HepG2 (cell line): ENCODE results near the gene RHBDF2. TPM values are rescaled to one million over a fixed set of nuclear protein-coding genes. Genes with fewer than 3 reads are reported as not detected.

Source experiments
- ATAC-seq: fragments of 200-7000 bp; cut with Tn5 transposase; 3 replicates; pipeline ENCODE4 v1.9.1; 2020; ENCODE audit warnings: mild to moderate bottlenecking, moderate library complexity
- BruUV-seq: library from RNA; stranded (reverse); fragments of 400-500 nt; replicated peaks from 2 replicates; lab custom pipeline; 2021; lab: Mats Ljungman, UMichigan
- CTCF ChIA-PET: fragments of 300-600 bp; formaldehyde crosslinking; extraction: SDS; loops from one replicate; lab custom pipeline; 2021; ENCODE audit warnings: low total read pairs, inconsistent platforms, low intra/inter-chr PET ratio; lab: Yijun Ruan, JAX
- POLR2A ChIA-PET: fragments of 350-600 bp; sonication (Branson Sonifier 250); formaldehyde crosslinking; loops from one replicate; lab custom pipeline; 2020; ENCODE audit warnings: antibody characterized with exemption, inconsistent platforms; lab: Yijun Ruan, JAX
- DNase-seq: peaks from one replicate; pipeline ENCODE4 v3.0.0-alpha.2; 2015; ENCODE audit warnings: low spot score
- FAIRE-seq: peaks from 3 replicates; lab custom pipeline; 2011; peaks lifted over from hg19 to GRCh38; lab: Jason Lieb, UNC
- H2AFZ ChIP-seq: one replicate; pipeline ENCODE4 v1.6.1; 2011; ENCODE audit warnings: low read length, inconsistent platforms
- H3K27ac ChIP-seq: fragments of 300-600 bp; 3 replicates; pipeline ENCODE4 v1.8.0; 2011; ENCODE audit warnings: mixed run types, mild to moderate bottlenecking, mixed read lengths, low read length, inconsistent platforms; ENCODE audit not compliant: insufficient read depth; ENCODE audit errors: extremely low read length
- H3K27me3 ChIP-seq, 2 experiments: fragments of 200-600 bp in 1 of 2; 2 replicates in 1 of 2; 3 replicates in 1 of 2; pipeline versions ENCODE4 v1.6.0 to v1.8.0; 2011; ENCODE audit warnings: low read length in 2 of 2, mild to moderate bottlenecking in 2 of 2, moderate library complexity in 2 of 2, inconsistent platforms in 1 of 2; ENCODE audit not compliant: insufficient read depth in 2 of 2, control insufficient read depth in 1 of 2
- H3K36me3 ChIP-seq, 2 experiments: fragments of 200-600 bp in 1 of 2; replicated peaks in 1 of 2; 2 replicates in 1 of 2; 3 replicates in 1 of 2; pipeline versions ENCODE4 v1.5.1 to v1.8.0; 2011; ENCODE audit warnings: low read length in 2 of 2, inconsistent platforms in 1 of 2; ENCODE audit not compliant: insufficient read depth in 2 of 2, control insufficient read depth in 1 of 2
- H3K4me1 ChIP-seq: 2 replicates; pipeline ENCODE4 v1.5.1; 2012; ENCODE audit warnings: low read length, inconsistent platforms; ENCODE audit not compliant: insufficient read depth
- H3K4me2 ChIP-seq: 2 replicates; pipeline ENCODE4 v1.6.0; 2011; ENCODE audit warnings: low read depth, low read length, inconsistent platforms
- H3K4me3 ChIP-seq, 3 experiments: fragments of 200-600 bp in 1 of 3; sonication (generic), shearing (Covaris generic) in 1 of 3; replicated peaks in 1 of 3; 2 replicates each; pipeline ENCODE4 v1.5.1; 2011 to 2016; ENCODE audit warnings: low read length in 3 of 3, inconsistent platforms in 2 of 3, low read depth in 2 of 3, mild to moderate bottlenecking in 2 of 3, control low read depth in 1 of 3, mixed read lengths in 1 of 3; ENCODE audit not compliant: insufficient read depth in 1 of 3
- H3K79me2 ChIP-seq: one replicate; pipeline ENCODE4 v1.6.1; 2011; ENCODE audit warnings: low read length, inconsistent platforms; ENCODE audit not compliant: insufficient read depth
- H3K9ac ChIP-seq: 2 replicates; pipeline ENCODE4 v1.6.0; 2011; ENCODE audit warnings: mild to moderate bottlenecking, low read depth, low read length, inconsistent platforms; ENCODE audit not compliant: insufficient read depth
- H3K9me3 ChIP-seq: 2 replicates; pipeline ENCODE4 v1.5.1; 2012; ENCODE audit warnings: mild to moderate bottlenecking, low read length
- H4K20me1 ChIP-seq: 2 replicates; pipeline ENCODE4 v1.6.0; 2011; ENCODE audit warnings: inconsistent platforms, mild to moderate bottlenecking, low read length, moderate library complexity; ENCODE audit not compliant: insufficient read depth
- ARNTL ChIP-seq: sonication (generic); formaldehyde crosslinking; IDR thresholded peaks from 2 replicates; pipeline ENCODE4 v1.4.0; 2020; ENCODE audit warnings: mild to moderate bottlenecking, missing genetic modification reagents
- CTCF ChIP-seq: sonication (generic); formaldehyde crosslinking; IDR thresholded peaks from 2 replicates; pipeline ENCODE4 v1.5.0; 2020; ENCODE audit warnings: mild to moderate bottlenecking, missing genetic modification reagents, moderate library complexity
- E2F1 ChIP-seq: sonication (generic); formaldehyde crosslinking; IDR thresholded peaks from 2 replicates; pipeline ENCODE4 v1.5.0; 2020; ENCODE audit warnings: missing genetic modification reagents
- FOXA1 ChIP-seq, 2 experiments: fragments of 450-650 bp in 1 of 2; sonication (generic) in 1 of 2; formaldehyde crosslinking in 1 of 2; IDR thresholded peaks; 2 replicates each; pipeline versions ENCODE4 v1.4.0 to v1.6.1; 2016 to 2020; ENCODE audit warnings: missing genetic modification reagents in 1 of 2
- IKZF1 ChIP-seq: fragments of 450-650 bp; IDR thresholded peaks from 2 replicates; pipeline ENCODE4 v1.7.1; 2016
- MZF1 ChIP-seq: sonication (generic); formaldehyde crosslinking; IDR thresholded peaks from 2 replicates; pipeline ENCODE4 v1.8.1; 2023; ENCODE audit warnings: mild to moderate bottlenecking, missing genetic modification reagents, borderline replicate concordance
- NFYB ChIP-seq: sonication (generic); formaldehyde crosslinking; IDR thresholded peaks from 2 replicates; pipeline ENCODE4 v1.4.0; 2020; ENCODE audit warnings: missing genetic modification reagents
- ZBTB20 ChIP-seq: sonication (generic); formaldehyde crosslinking; IDR thresholded peaks from 2 replicates; pipeline ENCODE4 v1.8.1; 2023; ENCODE audit warnings: missing genetic modification reagents, low read depth, mild to moderate bottlenecking, borderline replicate concordance
- ZNF792 ChIP-seq: IDR thresholded peaks from 2 replicates; pipeline ENCODE4 v1.6.1; 2016
- WGBS: methylation state at CpG from one replicate; pipeline ENCODE4 v1.1.6; 2017; ENCODE audit warnings: low lambda C conversion rate; 5-methylcytosine and 5-hydroxymethylcytosine counted together
- in situ Hi-C: cut with HindIII; loops from 2 replicates; pipeline ENCODE4 v1.10.0; 2017; ENCODE audit warnings: low pct_unique_long_range_greater_than_20kb; ENCODE audit not compliant: extremely low pct_ligation_motif_present
- intact Hi-C: fragments of 100-400 bp; cut with micrococcal nuclease; formaldehyde crosslinking; loops from one replicate; pipeline ENCODE4 v1.10.0; 2022; ENCODE audit not compliant: unreplicated experiment
- polyA plus RNA-seq, 8 experiments: library from polyadenylated mRNA; depleted of rRNA in 3 of 8; stranded (reverse) in 7 of 8; unstranded in 1 of 8; fragments of >200 nt; fragmentation: Illumina TruSeq in 4 of 8; extraction: Trizol in 4 of 8; gene quantifications; 2 replicates each; pipeline versions ENCODE4 v1.2.1 to v1.2.3, GENCODE V29; 2011 to 2016; ENCODE audit warnings: low read depth in 4 of 8, missing spikeins in 1 of 8, mixed read lengths in 1 of 8; ENCODE audit not compliant: insufficient read depth in 1 of 8
- total RNA-seq, 5 experiments: library from RNA; depleted of rRNA; stranded (reverse); fragments of >200 nt; fragmentation: Illumina TruSeq; extraction: Trizol; gene quantifications; 2 replicates each; pipeline ENCODE4 v1.2.3, GENCODE V29; 2016; ENCODE audit warnings: low read depth in 1 of 5
- TF ChIP-seq, protein P1 (sequence below): sonication (generic); formaldehyde crosslinking; IDR thresholded peaks from 2 replicates; pipeline ENCODE4 v1.9.0; 2021; ENCODE audit warnings: missing genetic modification reagents, mild to moderate bottlenecking, borderline replicate concordance
- TF ChIP-seq, protein P2 (sequence below): sonication (generic); formaldehyde crosslinking; IDR thresholded peaks from 2 replicates; pipeline ENCODE4 v1.4.0; 2020; ENCODE audit warnings: missing genetic modification reagents
- TF ChIP-seq, protein P3 (sequence below): sonication (generic); formaldehyde crosslinking; IDR thresholded peaks from 2 replicates; pipeline ENCODE4 v1.5.1; 2020; ENCODE audit warnings: missing genetic modification reagents, mild to moderate bottlenecking, borderline replicate concordance

RHBDF2 gene
- total and polyA plus RNA-seq, 2 of the 13 experiments (the other 11 are each of a cell fraction or from before 2014, with no cell fraction given) = 7.8 to 24.2 TPM

DNA sequence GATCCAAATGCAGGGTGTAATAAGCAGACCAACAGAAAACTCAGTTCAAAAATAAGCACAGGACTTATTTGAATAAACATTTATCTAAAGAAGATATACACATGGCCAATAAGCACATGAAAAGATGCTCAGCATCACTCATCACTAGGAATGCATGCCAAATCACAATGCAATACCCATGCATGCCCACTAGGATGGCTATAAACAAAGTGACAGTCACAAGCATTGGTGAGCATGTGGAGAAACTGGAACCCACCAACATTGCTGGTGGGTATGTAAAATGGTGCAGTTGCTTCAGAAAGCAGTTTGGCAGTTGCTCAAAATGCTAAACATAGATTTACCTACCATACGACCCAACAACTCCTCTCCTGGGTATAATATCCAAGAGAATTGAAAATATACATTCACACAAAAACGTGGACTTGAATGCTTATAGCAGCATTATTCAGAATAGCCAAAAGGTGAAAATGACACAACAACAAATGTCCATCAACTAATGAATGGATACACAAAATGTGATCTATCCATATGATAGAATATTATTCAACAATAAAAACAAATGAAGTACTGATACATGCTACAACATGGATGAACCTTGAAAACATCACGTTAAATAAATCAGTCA, 68.4 kb downstream of the RHBDF2 start (continued):
- 0 out of 2 replicates have a peak, but pooled peaks have one; percentile 15 for TF ChIP-seq CTCF

DNA sequence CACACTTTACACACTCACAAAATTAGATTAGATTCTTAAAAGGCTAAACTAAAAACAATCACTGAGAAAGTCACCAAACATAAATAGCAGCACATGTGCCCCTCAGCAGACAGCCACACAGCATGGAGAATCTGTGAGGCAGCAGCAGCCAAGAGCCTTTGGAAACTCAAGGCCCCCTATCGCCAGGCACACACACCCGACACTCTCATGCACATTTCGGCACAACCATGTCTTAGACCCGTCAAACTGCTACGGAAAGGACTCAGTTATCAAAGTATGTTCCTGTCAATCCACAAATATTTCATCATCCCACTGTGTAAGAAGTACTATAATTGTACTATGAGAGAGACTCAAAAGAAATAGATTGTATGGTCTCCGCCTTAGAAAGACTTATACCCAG, 69.2 kb downstream of the RHBDF2 start:
- no TSS peak for BruUV-seq
- DNase-seq (no peak), FAIRE-seq (no peak), ATAC-seq (no peak)
- POLR2A ChIA-PET = no interaction called here
- no peaks in the 10 kb centered on the region for H3K27me3 ChIP-seq
- H4K20me1 ChIP-seq = peaks cover 36% of the 10 kb centered on the region
- in situ Hi-C loops = no loop called here
- no peak overlapping the region for H2AFZ ChIP-seq
- peaks cover 4 to 16% of the 10 kb centered on the region in 2 experiments; a peak in 3 of 5 replicates for H3K36me3 ChIP-seq
- no peak overlapping the region for H3K9ac ChIP-seq
- CTCF ChIA-PET = interaction anchor here (1.1 kb wide), 1 partner anchor 27 kb away, joined by 4 read pairs; no protein-coding TSS in a partner anchor
- H3K27ac ChIP-seq = no peak overlapping the region
- no peak overlapping the region for H3K4me2 ChIP-seq
- peaks cover 85% of the 10 kb centered on the region for H3K79me2 ChIP-seq
- H3K4me3 ChIP-seq = no peak overlapping the region
- peaks cover 18% of the 10 kb centered on the region for H3K4me1 ChIP-seq
- 94% methylated on average over 6 of the region's 6 CpGs for WGBS
- intact Hi-C loops = loop anchor here (2.0 kb wide), 1 partner anchor 23 kb away; no protein-coding TSS in a partner anchor
- no peaks in the 10 kb centered on the region for H3K9me3 ChIP-seq
- TF ChIP-seq, protein P1, sequence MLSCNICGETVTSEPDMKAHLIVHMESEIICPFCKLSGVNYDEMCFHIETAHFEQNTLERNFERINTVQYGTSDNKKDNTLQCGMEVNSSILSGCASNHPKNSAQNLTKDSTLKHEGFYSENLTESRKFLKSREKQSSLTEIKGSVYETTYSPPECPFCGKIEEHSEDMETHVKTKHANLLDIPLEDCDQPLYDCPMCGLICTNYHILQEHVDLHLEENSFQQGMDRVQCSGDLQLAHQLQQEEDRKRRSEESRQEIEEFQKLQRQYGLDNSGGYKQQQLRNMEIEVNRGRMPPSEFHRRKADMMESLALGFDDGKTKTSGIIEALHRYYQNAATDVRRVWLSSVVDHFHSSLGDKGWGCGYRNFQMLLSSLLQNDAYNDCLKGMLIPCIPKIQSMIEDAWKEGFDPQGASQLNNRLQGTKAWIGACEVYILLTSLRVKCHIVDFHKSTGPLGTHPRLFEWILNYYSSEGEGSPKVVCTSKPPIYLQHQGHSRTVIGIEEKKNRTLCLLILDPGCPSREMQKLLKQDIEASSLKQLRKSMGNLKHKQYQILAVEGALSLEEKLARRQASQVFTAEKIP (CRISPR knock-in tag) = no peak
- TF ChIP-seq CTCF (no peak), IKZF1 (no peak), E2F1 (CRISPR knock-in tag) (no peak), ZNF792 (CRISPR knock-in tag) (no peak), MZF1 (CRISPR knock-in tag) (no peak), FOXA1 (IDR thresholded peaks at IDR 0.05) (no peak), FOXA1 (CRISPR knock-in tag; IDR thresholded peaks at IDR 0.05) (no peak), ARNTL (CRISPR knock-in tag) (no peak), ZBTB20 (CRISPR knock-in tag) (no peak), NFYB (CRISPR knock-in tag) (no peak)
- TF ChIP-seq, protein P2, sequence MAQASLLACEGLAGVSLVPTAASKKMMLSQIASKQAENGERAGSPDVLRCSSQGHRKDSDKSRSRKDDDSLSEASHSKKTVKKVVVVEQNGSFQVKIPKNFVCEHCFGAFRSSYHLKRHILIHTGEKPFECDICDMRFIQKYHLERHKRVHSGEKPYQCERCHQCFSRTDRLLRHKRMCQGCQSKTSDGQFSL (CRISPR knock-in tag) = no peak
- TF ChIP-seq, protein P3, sequence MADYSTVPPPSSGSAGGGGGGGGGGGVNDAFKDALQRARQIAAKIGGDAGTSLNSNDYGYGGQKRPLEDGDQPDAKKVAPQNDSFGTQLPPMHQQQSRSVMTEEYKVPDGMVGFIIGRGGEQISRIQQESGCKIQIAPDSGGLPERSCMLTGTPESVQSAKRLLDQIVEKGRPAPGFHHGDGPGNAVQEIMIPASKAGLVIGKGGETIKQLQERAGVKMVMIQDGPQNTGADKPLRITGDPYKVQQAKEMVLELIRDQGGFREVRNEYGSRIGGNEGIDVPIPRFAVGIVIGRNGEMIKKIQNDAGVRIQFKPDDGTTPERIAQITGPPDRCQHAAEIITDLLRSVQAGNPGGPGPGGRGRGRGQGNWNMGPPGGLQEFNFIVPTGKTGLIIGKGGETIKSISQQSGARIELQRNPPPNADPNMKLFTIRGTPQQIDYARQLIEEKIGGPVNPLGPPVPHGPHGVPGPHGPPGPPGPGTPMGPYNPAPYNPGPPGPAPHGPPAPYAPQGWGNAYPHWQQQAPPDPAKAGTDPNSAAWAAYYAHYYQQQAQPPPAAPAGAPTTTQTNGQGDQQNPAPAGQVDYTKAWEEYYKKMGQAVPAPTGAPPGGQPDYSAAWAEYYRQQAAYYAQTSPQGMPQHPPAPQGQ (CRISPR knock-in tag) = no peak
